BE2C (cell line): ENCODE measurements around the gene EGFL8.

Experiments
- DNase-seq: peaks from one replicate; pipeline ENCODE4 v3.0.0-alpha.2; 2020
- H3K27me3 ChIP-seq: fragments of 250-450 bp; sonication (Bioruptor Pico); 2 replicates; pipeline ENCODE4 v1.5.1; 2020; ENCODE audit warnings: mild to moderate bottlenecking
- H3K36me3 ChIP-seq: fragments of 250-450 bp; sonication (Bioruptor Pico); 2 replicates; pipeline ENCODE4 v1.5.1; 2020; ENCODE audit warnings: mild to moderate bottlenecking
- H3K4me1 ChIP-seq: fragments of 250-450 bp; sonication (Bioruptor Pico); 2 replicates; pipeline ENCODE4 v1.5.1; 2020
- H3K4me3 ChIP-seq: 2 replicates; pipeline ENCODE4 v1.5.1; 2011; ENCODE audit warnings: low read depth, low read length
- H3K9me3 ChIP-seq: fragments of 250-450 bp; sonication (Bioruptor Pico); 2 replicates; pipeline ENCODE4 v1.5.1; 2020
- CTCF ChIP-seq: IDR thresholded peaks from 2 replicates; pipeline ENCODE4 v1.5.1; 2012; ENCODE audit warnings: mild to moderate bottlenecking, low read depth, low read length

EGFL8 gene

GRCh38 chr6:32195652-32195901 is 31.2 kb downstream of the EGFL8 start:
- Histone ChIP-seq H3K27me3 (no peaks in the 10 kb centered on the region), H3K36me3 (no peaks in the 10 kb centered on the region), H3K4me3 (peak overlapping the region; percentile 52), H3K9me3 (no peaks in the 10 kb centered on the region), H3K4me1 (peaks cover 2% of the 10 kb centered on the region; the same call in 1 of the 2 replicates)
- DNase-seq: peak; percentile 100
- TF ChIP-seq CTCF: peak; percentile 40; the same call in 1 of the 2 replicates

- Histone ChIP-seq H3K27me3 (no peaks in the 10 kb centered on the region), H3K4me3 (peak overlapping the region; percentile 90), H3K9me3 (no peaks in the 10 kb centered on the region), H3K4me1 (peaks cover 2% of the 10 kb centered on the region; the same call in 1 of the 2 replicates), H3K36me3 (no peaks in the 10 kb centered on the region)
- TF ChIP-seq CTCF: no peak
- DNase-seq: peak; percentile 95
Measured at GRCh38 chr6:32195902-32196681, 31.7 kb downstream of the EGFL8 start.

- no peak for TF ChIP-seq CTCF
- H3K4me3 ChIP-seq: peak overlapping the region; percentile 90
- no peaks in the 10 kb centered on the region for H3K36me3 ChIP-seq
- no peaks in the 10 kb centered on the region for H3K27me3 ChIP-seq
- H3K4me1 ChIP-seq: peaks cover 2% of the 10 kb centered on the region; the same call in 1 of the 2 replicates
- no peak for DNase-seq
- no peaks in the 10 kb centered on the region for H3K9me3 ChIP-seq
Measured at GRCh38 chr6:32196682-32197616, 32.6 kb downstream of the EGFL8 start.

- no peaks in the 10 kb centered on the region for H3K27me3 ChIP-seq
- H3K9me3 ChIP-seq: no peaks in the 10 kb centered on the region
- no peak for TF ChIP-seq CTCF
Measured at GRCh38 chr6:32198345-32198696, 33.9 kb downstream of the EGFL8 start.

GRCh38 chr6:32198866-32199265 is 34.5 kb downstream of the EGFL8 start:
- no peaks in the 10 kb centered on the region for H3K9me3 ChIP-seq
- H3K36me3 ChIP-seq: no peaks in the 10 kb centered on the region
- no peak for TF ChIP-seq CTCF
- H3K4me1 ChIP-seq: peaks cover 2% of the 10 kb centered on the region; the same call in 1 of the 2 replicates
- H3K27me3 ChIP-seq: no peaks in the 10 kb centered on the region
- no peak for DNase-seq
- no peak overlapping the region for H3K4me3 ChIP-seq

More at GRCh38 chr6:32198345-32198696, 33.9 kb downstream of the EGFL8 start:
- H3K36me3 ChIP-seq: no peaks in the 10 kb centered on the region
- H3K4me1 ChIP-seq: peaks cover 2% of the 10 kb centered on the region; the same call in 1 of the 2 replicates
- H3K4me3 ChIP-seq: no peak overlapping the region
- DNase-seq: no peak
